CD4-positive, alpha-beta T cell treated with Interleukin-10 for 1 hour (primary cell): ENCODE measurements around the gene SLC12A9.

Source experiments
- DNase-seq: peaks from one replicate; pipeline ENCODE4 v3.0.0-alpha.2; 2020

Gene SLC12A9

DNA sequence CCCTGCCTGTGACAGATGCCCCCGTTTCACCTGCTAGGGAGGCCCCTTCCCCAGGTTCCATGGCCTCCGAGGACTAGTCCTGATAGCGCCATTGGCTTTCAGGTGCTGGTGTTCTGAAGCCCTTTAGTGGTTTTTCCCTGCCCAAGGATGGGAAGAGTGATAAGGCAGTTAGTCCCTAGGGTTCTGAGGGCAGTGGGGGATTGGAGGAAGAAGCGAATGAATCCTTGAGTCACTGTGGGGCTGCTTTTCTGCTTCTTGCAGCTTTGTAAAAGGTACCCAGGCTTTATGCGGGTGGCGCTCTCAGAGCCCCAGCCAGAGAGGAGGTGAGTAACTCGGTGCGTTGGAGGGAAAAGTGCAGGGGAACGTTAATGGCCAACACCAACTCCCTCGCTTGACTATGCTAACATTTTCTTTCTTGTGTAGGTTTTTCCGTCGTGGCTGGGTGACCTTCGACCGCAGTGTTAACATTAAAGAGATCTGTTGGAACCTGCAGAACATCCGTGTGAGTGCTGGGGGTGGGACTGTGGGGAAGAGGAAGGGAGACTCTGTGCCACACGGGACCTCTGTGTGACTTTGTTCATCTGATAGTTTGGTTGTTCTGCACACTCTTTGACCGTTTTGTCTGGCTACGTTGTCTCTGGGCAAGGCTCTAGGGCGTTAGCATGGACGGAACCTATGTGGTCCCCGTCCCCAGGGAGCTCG, 33.1 kb downstream of the SLC12A9 start:
- DNase-seq: no peak

DNA sequence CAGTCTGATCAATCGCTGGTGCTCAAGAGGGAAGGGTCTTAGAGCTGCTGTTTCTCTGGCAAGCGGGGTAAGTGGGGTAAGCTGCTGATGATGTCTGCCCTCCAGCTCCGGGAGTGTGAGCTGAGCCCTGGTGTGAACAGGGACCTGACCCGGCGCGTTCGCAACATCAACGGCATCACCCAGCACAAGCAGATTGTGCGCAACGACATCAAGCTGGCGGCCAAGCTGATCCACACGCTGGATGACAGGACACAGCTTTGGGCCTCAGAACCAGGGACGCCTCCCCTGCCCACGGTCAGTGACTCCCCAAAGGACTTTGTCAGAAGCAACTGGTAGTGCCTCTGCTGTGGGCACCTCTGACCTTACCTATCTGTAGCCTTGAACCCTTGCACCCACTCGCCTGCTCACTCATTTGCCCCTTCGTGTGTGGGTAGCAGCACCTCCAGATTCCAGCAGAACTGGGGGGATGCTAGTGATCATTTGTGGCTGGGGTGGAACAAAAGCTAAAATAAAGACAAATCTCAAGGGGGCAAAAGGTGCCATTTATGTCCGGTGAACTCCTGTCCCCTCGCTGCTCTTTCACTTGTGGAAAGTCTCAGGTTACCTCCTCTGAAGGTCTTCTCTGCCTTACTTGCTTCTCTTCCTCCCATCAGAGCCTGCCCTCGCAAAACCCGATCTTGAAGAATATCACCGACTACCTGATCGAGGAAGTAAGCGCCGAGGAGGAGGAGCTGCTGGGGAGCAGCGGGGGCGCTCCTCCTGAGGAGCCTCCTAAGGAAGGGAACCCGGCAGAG, 33.8 kb downstream of the SLC12A9 start:
- no peak for DNase-seq

DNA sequence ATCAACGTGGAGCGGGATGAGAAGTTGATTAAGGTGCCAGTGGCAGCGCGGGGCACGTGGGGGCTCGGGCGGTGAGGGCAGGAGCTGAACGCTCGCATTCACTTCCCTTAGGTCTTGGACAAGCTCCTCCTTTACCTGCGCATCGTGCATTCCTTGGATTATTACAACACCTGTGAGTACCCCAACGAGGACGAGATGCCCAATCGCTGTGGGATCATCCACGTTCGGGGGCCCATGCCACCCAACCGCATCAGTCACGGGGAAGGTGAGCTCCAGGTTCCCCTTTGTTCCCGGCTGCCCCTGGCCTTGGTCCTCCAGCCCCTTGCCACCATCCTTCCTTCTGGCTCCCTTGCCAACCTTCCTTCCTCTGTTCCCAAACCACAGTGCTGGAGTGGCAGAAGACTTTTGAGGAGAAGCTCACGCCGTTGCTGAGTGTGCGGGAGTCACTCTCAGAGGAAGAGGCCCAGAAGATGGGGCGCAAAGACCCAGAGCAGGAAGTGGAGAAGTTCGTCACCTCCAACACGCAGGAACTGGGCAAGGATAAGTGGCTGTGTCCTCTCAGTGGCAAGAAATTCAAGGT, 34.5 kb downstream of the SLC12A9 start:
- DNase-seq: no peak

DNA sequence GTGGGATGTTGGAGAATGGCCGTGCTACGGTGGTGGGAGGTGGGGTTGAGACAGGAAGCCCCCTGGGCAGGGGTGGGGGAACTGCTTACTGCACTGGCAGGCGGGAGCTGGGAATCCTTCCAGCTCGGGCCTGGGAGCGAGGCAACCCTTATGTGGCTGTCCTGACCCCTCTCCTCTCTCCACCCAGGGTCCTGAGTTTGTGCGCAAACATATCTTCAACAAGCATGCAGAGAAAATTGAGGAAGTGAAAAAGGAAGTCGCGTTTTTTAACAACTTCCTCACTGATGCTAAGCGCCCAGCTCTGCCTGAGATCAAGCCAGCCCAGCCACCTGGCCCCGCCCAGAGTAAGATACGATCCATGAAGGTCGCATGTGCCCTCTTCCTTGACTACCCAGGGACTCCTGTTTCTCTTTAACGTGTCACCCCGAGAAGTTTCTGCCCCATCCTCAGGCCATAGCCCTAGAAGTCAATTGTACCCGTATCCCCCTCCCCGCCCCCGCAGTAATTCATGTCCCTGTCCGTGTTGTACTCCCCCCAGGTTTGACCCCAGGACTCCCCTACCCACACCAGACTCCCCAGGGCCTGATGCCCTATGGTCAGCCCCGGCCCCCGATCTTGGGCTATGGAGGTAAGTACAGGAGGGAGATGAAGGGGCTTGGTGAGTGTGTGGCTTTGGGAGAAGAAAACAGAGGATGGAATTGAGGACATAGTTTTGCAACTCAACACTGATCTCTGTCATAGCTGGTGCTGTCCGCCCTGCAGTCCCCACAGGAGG, 35.2 kb downstream of the SLC12A9 start:
- peak; percentile 74 for DNase-seq

DNA sequence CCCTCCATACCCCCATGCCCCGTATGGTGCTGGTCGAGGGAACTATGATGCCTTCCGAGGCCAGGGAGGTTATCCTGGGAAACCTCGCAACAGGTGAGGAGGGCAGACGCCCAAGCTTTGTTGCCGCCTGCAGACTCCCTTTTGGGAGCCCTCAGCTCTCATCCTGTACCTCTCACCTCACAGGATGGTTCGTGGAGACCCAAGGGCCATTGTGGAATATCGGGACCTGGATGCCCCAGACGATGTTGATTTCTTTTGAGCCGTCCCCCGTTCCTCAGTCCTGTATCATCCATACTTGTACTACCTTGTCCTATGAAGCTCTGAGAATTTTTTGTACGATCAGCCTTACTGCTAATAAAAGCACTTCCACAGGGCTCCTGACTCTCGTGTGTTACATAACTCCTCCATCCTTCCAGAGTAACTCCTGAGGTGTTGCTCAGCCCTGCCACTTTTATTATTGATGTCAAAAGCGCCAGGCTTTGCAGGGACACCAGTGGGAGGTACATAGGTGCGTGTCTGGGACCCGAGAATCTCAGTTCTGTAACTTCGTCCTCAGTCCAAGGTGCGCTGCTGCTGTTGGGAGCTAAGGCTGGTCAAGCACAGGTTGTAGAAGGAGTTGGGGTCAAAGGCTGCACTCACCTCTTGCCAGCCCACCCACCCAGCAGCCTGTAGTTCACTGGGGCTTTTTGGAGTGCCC, 35.9 kb downstream of the SLC12A9 start:
- DNase-seq: no peak

DNA sequence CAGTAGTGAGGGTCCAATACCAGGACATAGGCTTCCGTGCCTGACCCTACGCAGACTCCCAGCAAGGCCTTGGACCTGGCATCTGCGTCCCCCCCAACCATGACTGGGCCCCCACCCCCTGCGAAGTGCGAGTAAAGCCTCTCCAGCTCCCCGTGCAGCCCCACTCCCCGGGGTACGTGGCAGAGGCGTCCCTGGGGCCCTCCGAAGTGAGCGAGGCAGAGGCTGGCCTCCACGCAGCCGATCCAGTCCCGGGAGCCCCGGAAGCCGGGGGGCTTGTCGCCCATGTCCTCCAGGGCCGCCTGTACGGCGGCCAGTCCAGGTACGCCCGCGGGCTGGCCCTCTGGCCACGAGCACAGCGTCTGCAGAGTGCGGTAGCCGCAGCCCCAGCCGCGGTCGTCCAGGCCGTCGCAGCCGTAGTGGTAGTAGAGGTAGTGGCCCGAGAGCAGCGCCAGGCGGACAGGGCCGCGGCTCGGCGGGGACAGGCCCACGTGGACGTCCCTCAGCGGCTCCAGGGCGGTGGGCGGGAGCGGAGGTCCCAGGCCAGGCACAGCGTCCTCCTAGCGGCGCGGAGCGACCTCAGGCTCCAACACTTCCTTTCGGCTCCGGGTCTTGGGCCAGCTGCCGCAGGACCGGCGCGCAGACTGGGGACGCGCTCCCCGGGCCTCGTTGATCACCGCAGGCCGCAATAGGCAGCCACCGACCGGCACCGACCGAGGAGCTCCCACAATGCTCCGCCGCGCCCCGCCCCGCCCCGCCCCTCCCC, 36.7 kb downstream of the SLC12A9 start, which contains the start of gene UFSP1:
Gene UFSP1, minus strand, starts transcription at position 728 of the 763 bp plus-strand sequence. Its CDS starts 444 bp downstream, at position 284.
- no peak for DNase-seq

DNA sequence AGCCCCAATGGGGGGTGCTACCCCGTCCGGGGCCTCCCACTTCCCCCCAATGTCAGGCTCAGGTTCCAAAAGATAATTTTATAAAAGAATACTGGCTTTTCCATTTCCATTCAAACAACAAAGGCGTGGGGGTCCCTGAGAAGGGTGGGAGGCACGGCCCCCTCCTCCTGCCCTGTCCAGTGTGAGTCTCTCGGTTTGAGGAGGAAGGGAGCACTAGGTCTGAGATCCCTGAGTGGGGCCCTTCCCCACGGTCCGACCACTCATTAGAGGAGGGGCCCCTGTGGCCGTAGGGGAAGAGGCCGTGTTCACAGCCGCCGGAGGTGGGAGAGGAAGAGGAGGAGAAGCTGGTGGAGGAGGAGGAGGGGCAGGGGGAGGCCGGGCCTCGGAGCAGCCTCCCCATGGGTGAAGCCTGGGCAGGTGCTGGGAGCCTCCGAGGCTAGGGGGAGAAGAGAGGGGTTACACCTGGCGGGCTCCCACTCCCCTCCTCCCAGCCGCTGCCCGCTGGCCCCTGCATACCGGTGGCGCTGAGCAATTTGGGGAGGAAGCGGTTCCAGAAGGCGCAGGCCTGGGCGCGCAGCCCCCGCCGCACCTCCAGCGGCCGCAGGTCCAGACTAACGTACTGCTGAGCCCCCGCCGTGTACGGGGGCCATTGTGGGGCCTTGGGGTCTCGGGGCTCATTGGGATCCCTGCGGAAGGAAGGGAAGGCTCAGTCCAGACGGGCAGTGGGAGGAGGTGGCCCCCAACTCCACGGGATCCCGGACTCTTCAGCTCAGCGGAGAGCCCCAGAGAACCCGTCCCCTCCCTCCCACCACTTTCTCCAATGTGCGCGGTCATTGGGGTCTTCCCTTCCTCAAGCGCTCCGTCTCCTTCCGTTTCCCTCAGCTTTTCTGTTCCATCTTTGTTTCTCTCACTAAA, 38.4 kb downstream of the SLC12A9 start:
- DNase-seq: no peak

DNA sequence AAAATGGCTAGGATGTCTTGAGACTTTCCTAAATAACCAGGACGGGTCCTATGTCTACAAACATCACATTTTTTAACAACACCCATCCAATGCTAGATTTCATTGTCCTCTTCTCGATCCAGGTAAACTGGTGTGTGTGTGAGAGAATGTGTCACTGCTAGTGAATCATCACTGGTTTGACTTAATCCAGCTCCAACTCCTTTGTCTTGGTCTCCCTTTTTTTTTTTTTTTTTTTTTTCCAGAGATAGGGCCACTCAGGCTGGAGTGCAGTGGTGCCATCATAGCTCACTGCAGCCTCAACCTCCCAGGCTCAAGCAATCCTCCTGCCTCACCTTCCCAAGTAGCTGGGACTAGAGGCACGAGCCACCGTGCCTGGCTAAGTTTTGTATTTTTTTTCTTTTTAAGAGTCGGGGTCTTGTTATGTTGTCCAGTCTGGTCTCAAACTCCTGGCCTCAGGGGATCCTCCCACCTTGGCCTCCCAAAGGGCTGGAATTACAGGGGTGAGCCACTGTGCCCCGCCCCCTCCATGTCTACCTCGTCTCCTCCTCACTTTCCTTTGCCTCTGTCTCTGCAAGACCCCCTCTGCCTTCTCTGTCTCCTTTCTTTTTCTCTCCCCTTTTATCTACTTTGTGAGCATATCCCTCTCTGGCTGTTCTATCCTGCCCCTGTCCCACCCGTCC, 39.2 kb downstream of the SLC12A9 start:
- no peak for DNase-seq

DNA sequence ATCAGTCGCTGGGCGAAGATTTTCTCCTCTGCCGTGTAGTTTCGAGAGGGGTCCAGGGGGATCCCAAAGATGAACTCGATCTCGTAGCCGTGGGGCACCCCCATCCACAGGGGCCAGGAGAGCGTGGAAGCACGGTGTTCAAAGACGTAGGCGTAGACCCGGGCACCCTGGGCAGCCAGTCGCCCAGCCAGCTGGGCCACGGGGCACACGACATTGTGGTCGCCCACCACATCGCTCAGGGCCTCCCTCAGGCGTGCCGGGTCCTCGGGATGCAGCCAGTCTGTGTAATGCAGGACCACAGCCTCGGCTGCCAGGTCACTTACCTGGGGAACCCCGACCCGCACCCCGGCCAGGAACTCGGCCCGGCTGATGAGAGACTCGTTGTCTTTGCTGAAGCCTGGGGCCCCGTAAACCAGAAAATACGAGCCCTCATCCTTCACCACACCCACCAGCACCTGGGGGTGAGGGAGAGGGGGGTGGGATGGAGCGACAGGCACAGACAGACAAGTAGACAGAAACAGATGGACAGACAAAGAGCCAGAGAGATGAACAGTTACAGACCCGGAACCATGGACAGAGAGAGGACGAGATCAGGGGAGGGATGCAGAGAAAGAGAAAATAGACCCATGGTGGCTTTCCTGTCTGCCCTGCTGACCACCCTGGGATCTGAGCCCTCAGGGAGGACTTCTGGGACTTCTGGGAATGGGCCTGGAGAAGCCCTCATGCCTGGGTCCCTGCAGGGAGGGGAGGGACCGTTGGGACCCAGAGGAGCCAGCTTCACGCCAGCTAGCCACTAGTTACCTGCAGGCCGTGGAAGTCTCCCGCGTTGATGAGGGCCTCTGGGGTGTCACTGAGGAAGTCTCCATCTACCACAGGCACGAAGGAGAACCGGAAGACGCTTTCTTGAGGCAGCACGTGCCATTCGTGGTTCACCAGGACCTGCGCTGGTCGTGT, 40.1 kb downstream of the SLC12A9 start:
- DNase-seq: no peak

DNA sequence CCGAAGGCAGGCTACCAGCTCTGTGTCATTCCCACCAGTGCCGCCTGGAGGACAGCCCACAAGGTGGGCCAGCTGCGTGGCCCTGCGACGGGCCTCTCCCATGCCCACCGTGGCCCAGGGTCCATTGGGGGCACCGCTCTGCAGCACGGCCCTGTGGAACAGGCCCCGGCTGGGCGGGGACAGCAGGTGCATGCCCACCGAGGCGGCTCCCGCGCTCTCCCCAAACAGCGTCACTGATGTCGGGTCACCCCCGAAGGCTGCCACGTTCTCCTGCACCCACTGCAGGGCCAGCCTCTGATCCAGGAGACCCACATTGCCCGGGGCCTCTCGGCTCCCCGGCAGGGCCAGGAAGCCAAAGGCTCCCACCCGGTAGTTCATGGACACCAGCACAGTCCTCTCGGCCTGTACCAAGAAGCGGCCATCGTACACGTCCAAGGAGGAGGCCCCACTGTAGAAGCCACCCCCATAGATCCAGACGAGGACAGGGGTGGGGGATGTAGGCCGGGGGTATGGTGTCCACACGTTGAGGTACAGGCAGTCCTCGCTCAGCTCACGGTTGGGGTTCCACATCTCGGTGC, 40.9 kb downstream of the SLC12A9 start:
- DNase-seq: no peak

DNA sequence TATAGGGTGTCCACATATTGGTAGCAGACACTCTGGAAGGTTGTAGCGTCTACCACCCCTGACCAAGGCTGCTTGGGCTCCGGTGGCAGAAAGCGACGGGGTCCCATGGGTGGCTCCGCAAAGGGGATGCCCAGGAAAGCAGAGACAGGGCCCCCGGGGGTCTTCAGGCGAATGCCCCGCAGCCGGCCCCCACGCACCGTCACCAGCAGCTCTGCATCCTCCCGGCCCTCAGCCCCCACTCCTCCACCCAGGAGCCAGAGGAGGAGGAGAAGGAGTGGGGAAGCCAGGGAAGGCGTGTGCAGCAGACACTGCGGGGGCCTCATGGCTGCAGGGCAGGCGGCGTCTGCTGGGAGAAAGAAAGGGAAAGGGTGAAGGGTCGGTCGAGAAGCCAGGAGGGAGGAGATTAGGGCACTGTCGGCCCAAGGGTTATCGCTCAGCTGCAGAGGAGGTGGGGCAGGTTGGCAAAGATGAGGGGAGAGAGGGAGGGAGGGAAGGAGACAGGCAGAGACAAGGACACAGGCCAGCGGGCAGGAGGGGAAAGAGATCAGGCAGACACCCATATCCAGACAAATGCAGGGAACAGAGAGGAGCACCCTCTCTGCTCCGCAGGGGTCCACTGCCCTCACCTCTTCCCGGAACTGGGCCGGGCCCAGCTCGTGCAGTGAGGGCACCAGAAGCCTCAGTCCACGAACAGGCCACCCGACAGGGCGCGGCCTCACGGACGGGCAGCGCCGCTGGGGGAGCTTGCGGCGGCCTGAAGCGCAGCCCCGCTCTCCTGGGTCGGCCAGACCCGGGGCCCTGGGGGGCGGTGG, 41.6 kb downstream of the SLC12A9 start:
- no peak for DNase-seq

DNA sequence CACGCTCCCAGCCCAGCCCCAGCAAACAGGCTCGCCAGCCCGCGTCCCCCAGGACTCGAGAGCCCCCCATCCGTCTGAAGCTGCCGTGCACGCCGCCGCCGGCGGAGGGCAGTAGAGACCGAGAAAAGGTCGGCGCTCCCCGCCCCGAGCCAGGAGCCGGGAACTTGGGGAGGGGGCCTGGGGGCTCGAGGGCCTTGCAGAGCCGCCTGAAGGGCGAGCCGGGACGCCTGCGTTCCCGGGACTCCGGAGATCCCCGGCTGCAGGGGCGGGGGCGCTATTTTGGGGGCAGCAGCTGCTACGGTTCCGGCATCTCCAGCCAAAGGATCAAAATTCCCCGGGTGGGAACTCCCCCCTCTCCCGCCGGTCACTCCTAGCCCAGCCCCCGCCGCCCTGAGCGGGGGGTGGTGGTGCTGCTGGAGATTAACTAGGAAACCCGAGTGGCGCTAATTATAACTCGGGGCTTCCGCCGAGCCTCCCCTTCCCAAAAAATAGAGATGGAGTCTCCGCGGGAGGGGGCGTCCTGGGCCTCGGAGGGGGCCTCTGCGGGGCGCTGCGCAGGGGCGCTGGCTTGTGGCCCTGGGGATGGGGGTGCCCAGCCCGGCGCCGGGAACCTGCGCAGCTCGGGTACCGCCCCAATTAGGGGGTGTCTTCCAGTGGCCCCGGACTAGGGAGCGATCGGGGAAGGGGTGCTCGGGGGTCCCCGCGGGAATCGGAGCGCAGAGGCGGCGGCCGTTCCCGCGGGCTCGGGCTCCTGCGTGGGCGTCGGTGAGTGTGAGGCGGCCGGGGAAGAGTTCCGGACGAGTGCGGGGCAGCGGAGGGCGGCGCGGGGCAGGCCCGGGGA, 42.6 kb downstream of the SLC12A9 start:
- DNase-seq: peak; percentile 61

DNA sequence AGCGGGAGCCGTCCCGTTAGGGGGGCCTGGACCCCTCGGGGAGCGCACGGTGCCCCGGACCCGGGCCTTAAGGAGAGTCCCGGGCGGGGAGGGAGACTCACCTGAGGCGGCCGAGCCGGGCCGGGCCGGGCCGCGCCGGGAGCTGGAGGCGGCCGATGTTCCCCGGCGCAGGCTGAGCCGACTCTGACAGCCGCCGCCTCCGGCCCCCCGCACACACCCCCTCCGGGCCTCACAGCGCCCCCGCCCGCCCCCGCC, 43.1 kb downstream of the SLC12A9 start, which contains the start of gene ACHE:
Gene ACHE, minus strand, starts transcription at position 188 of the 255 bp plus-strand sequence. CDS start 1,656 bp downstream, outside the sequence.
- DNase-seq: no peak

DNA sequence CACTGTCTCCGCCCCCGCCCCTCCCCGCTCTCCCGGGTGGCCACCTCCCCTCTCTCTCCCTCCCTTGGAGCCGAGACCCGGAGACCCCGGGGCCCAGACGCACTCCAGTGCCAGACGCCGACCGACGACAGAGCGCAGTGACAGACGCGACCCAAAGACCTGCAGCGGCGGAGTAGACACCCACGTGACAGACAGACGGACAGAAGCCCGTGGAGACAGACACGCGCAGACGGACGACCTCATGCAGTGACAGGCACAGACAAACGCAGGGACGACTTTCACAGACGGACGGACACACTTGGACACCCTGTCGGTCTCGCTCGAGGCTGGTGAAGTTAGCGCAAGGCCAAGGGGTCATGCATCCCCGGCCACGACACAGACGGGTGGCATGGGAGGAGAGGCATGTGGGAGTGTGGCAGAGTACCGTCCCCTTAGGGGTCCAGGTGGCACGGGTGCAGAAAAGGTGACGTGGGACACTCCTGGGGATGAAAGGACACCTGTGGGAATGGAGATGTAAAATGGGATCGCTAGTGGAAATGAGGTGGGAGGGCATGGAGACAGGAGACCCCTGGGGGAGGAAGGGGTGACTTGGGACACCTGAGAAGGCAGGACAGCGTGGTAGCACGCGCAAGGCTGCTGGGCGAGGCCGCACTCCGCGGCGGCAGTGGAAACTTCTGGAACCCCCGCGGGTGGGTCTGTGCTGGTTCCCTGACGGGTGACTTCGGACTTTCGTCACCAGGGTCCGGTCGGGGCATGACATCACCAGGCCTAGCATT, 43.6 kb downstream of the SLC12A9 start:
- DNase-seq: peak; percentile 55

DNA sequence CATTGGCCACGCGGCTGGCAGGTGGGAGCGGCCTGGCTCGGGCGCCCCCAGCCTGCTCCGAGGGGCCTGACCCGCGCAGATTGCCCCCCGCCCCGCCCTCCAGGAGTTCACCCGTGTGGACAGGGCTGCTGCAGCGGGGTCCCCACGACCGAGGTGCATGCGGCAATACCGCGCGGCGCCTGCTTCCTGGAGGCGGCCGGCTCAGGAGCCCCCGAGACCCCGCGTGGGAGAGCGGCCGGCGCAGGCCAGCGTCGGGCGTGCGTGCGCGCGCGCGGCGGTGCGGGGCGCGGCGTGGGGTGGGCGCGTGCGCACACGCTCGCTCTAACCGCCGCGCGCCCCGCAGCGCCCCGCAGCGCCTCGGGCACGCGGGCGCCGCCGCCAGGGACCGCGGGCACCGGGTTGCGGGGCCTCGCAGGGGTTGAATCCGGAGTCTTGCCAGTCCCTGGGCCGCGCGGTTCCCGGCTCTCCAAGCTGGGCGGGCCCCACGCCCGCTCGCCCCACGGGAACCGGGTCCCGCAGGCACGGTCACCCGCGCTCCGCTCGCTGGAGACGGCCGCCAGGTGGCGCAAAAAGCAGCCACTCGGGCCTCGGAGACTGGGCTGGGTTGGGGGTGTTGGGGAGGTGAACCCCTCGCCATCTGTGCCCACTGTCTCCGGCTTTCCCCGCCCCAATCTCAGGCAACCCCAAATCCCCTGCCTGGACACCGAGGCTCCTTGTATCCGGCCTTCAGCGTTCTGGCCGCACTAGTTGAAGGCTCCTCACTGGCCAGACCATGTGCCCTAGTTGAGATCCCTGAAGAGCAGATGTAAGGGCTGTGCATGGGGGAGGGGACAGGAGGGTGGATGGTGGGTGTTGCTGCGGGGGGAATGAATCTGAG, 44.5 kb downstream of the SLC12A9 start:
- peak; percentile 73 for DNase-seq
